Loucy (cell line): ENCODE data around the gene RMI1.
"Not testable (repeated sequence)": the region's sequence is repeated elsewhere in the genome, so short reads cannot be mapped to it uniquely, and the experiment has no call there.

Experiments used
- H2AFZ ChIP-seq: fragments of 200-600 bp; sonication (generic); 2 replicates; pipeline ENCODE4 v1.6.0; 2016; ENCODE audit warnings: antibody characterized with exemption, mild to moderate bottlenecking, low read length, moderate library complexity
- H3F3A ChIP-seq: fragments of 200-600 bp; 2 replicates; pipeline ENCODE4 v1.6.0; 2016; ENCODE audit warnings: antibody characterized with exemption, low read depth, mild to moderate bottlenecking
- H3K27me3 ChIP-seq: fragments of 200-600 bp; sonication (generic); 2 replicates; pipeline ENCODE4 v1.6.1; 2014; ENCODE audit warnings: low read length, mild to moderate bottlenecking; ENCODE audit not compliant: insufficient read depth, poor library complexity, severe bottlenecking
- H3K36me3 ChIP-seq: fragments of 200-600 bp; sonication (generic); 2 replicates; pipeline ENCODE4 v1.6.1; 2016; ENCODE audit warnings: low read length; ENCODE audit not compliant: insufficient read depth
- H3K4me1 ChIP-seq: fragments of 200-600 bp; sonication (generic); 2 replicates; pipeline ENCODE4 v1.5.1; 2014; ENCODE audit warnings: low read length, mild to moderate bottlenecking; ENCODE audit not compliant: insufficient read depth, poor library complexity, severe bottlenecking
- H3K4me2 ChIP-seq: fragments of 200-600 bp; sonication (generic); 2 replicates; pipeline ENCODE4 v1.6.0; 2014; ENCODE audit warnings: antibody characterized with exemption, low read length, low read depth, mild to moderate bottlenecking; ENCODE audit not compliant: poor library complexity, severe bottlenecking
- H3K4me3 ChIP-seq: fragments of 200-600 bp; sonication (generic); 2 replicates; pipeline ENCODE4 v1.5.1; 2014; ENCODE audit warnings: low read length, mild to moderate bottlenecking, mixed read lengths; ENCODE audit not compliant: poor library complexity, severe bottlenecking
- H3K79me2 ChIP-seq: fragments of 200-600 bp; sonication (generic); 2 replicates; pipeline ENCODE4 v1.6.1; 2014; ENCODE audit warnings: low read length; ENCODE audit not compliant: insufficient read depth
- H3K9ac ChIP-seq: fragments of 200-600 bp; sonication (generic); 2 replicates; pipeline ENCODE4 v1.6.0; 2014; ENCODE audit warnings: mild to moderate bottlenecking, low read depth, low read length, moderate library complexity; ENCODE audit not compliant: poor library complexity, severe bottlenecking
- H3K9me2 ChIP-seq: fragments of 200-600 bp; sonication (generic); replicated peaks from 2 replicates; pipeline ENCODE4 v1.6.1; 2016; ENCODE audit warnings: low read depth, low read length, mixed read lengths
- H3K9me3 ChIP-seq: fragments of 200-600 bp; sonication (generic); 2 replicates; pipeline ENCODE4 v1.6.1; 2014; ENCODE audit warnings: mild to moderate bottlenecking, antibody characterized with exemption, low read length, low read depth; ENCODE audit not compliant: insufficient read depth
- H4K20me1 ChIP-seq: fragments of 200-600 bp; sonication (generic); 2 replicates; pipeline ENCODE4 v1.6.0; 2014; ENCODE audit warnings: antibody characterized with exemption, low read length, mild to moderate bottlenecking; ENCODE audit not compliant: insufficient read depth, poor library complexity, severe bottlenecking
- CTCF ChIP-seq: fragments of 200-600 bp; sonication (generic); conservative IDR thresholded peaks from 2 replicates; pipeline ENCODE4 v1.5.1; 2014; ENCODE audit warnings: mild to moderate bottlenecking, antibody characterized with exemption, low read length
- EZH2phosphoT487 ChIP-seq: fragments of 200-600 bp; IDR thresholded peaks from 2 replicates; pipeline ENCODE4 v1.6.1; 2018; ENCODE audit warnings: antibody characterized with exemption, mild to moderate bottlenecking, moderate library complexity, borderline replicate concordance

RMI1 gene

GRCh38 chr9:83940590-83941303 is 39.9 kb upstream of the RMI1 start:
- no peaks in the 10 kb centered on the region for H3K79me2 ChIP-seq
- no peaks in the 10 kb centered on the region for H3K27me3 ChIP-seq
- H3K9me3 ChIP-seq = no peaks in the 10 kb centered on the region
- no peak overlapping the region for H3K4me3 ChIP-seq
- no peak overlapping the region for H3K9ac ChIP-seq
- no peaks in the 10 kb centered on the region for H3K9me2 ChIP-seq
- H3F3A ChIP-seq = no peaks in the 10 kb centered on the region
- H4K20me1 ChIP-seq = no peaks in the 10 kb centered on the region
- no peaks in the 10 kb centered on the region for H3K4me1 ChIP-seq
- no peak overlapping the region for H3K4me2 ChIP-seq
- TF ChIP-seq EZH2phosphoT487 (no peak), CTCF (no peak)
- no peak overlapping the region for H2AFZ ChIP-seq
- no peaks in the 10 kb centered on the region; the same call in 1 of the 2 replicates for H3K36me3 ChIP-seq

- not testable (repeated sequence) for H4K20me1 ChIP-seq, H3K9me2 ChIP-seq, H3K79me2 ChIP-seq, H3K4me3 ChIP-seq, H3K9me3 ChIP-seq, H3K9ac ChIP-seq, H3K27me3 ChIP-seq, H3K36me3 ChIP-seq, H3K4me1 ChIP-seq, H2AFZ ChIP-seq, H3F3A ChIP-seq, H3K4me2 ChIP-seq
Observed at GRCh38 chr9:83948096-83948495, 32.5 kb upstream of the RMI1 start.

GRCh38 chr9:83956086-83956435 is 24.5 kb upstream of the RMI1 start:
- TF ChIP-seq EZH2phosphoT487 (no peak), CTCF (no peak)
- peak overlapping the region; percentile 74 for H3K9ac ChIP-seq
- H4K20me1 ChIP-seq = no peaks in the 10 kb centered on the region
- H3F3A ChIP-seq = no peaks in the 10 kb centered on the region
- no peaks in the 10 kb centered on the region for H3K27me3 ChIP-seq
- no peaks in the 10 kb centered on the region for H3K36me3 ChIP-seq
- H3K9me2 ChIP-seq = no peaks in the 10 kb centered on the region
- H3K9me3 ChIP-seq = no peaks in the 10 kb centered on the region
- peaks cover 13% of the 10 kb centered on the region for H3K4me1 ChIP-seq
- H3K4me2 ChIP-seq = peak overlapping the region; percentile 91
- peak overlapping the region; percentile 98 for H2AFZ ChIP-seq
- H3K79me2 ChIP-seq = no peaks in the 10 kb centered on the region
- peak overlapping the region; percentile 86 for H3K4me3 ChIP-seq
